HG02678 (cell line): Measurements from ENCODE around the gene GPX2.

ENCODE experiments used
- ATAC-seq: cut with Tn5 transposase; IDR thresholded peaks from one replicate; pipeline ENCODE4 v1.9.1; 2021; ENCODE audit warnings: mild to moderate bottlenecking, moderate library complexity; ENCODE audit not compliant: unreplicated experiment

The GPX2 gene

DNA sequence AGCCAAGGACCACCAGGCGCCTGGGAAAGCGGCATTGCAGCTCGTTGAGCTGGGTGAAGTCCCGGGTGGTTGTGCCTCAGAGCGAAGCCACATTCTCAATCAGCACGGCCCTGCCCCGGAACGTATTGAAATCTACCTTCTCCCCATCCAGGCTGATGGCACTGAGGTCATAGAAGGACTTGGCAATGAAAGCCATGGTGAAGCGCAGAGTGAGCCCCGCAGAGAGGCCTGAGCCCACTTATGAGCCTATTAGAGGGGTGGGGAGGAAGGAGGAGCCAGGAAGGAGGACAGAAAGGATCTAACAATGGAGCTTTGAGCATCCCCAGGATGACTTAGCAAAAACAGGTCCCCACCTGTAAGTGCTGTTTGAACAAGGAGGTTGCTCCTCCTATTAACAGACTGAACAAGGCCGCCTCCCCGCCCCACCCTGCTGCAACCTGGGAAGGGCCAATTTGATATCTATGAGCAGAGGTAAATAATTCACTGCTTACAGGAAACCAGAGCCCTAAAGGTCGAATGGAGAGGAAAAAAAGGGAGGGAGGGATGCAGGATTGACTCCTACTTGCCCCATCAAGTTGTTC lies at the start of gene GPX2:
GPX2 (minus strand) TSS at position 215 of the 581 bp plus-strand sequence; CDS start at position 196, 19 bp downstream.
- ATAC-seq = no peak

DNA sequence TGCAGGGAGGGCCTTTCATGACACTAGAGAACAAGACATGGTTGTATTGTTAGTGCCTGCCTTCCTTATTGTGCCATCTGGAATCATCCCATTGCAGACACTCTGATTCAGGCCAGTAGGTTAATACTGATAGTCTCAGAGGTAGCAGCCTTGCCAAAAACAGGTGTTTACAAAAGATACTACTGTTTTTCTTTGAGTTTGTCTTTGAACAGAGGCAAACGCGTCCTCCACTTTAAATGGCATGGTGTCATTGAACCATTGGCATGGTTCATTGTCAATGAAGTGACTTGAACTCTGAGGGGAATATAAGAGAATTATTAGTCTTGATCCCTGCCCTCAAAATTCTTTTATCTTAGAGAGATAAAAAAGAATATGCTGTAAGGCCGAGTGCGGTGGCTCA lies 48.4 kb upstream of the GPX2 start:
- no peak for ATAC-seq

DNA sequence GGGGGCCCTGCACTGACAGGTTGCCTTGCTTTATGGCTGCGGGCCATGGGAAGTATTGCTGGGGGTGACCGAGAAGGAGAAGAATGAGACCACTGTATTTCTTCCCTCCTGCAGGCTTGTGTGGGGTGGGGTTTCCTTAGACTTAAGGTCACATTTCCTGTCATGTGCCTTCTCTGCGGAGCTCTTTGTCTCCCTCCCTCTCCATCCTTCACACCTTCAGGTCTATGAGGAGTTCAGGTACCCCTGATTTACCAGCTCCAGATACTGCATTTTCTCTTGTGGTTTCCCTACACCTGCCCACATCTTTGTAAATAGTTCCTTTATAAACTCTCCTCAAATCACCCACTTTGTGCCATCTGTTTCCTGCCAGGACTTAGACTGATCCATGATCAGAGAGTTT lies 47.8 kb upstream of the GPX2 start:
- no peak for ATAC-seq

DNA sequence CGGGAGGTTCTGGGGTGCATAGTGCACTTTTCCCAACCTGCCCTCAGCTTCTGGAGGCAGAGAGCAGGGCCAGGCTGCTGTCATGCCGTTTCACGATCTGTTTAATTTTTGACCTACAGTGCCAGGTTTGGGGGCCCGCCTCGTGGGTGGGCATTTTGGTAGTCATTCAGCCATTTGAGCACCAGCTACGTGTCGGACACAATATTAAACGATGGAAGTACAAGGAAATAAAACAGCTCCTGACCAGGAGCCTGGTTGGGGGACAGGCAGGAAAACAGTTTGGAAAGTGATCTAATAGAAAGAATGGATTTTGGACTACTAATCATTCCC lies 44.9 kb upstream of the GPX2 start:
- no peak for ATAC-seq

DNA sequence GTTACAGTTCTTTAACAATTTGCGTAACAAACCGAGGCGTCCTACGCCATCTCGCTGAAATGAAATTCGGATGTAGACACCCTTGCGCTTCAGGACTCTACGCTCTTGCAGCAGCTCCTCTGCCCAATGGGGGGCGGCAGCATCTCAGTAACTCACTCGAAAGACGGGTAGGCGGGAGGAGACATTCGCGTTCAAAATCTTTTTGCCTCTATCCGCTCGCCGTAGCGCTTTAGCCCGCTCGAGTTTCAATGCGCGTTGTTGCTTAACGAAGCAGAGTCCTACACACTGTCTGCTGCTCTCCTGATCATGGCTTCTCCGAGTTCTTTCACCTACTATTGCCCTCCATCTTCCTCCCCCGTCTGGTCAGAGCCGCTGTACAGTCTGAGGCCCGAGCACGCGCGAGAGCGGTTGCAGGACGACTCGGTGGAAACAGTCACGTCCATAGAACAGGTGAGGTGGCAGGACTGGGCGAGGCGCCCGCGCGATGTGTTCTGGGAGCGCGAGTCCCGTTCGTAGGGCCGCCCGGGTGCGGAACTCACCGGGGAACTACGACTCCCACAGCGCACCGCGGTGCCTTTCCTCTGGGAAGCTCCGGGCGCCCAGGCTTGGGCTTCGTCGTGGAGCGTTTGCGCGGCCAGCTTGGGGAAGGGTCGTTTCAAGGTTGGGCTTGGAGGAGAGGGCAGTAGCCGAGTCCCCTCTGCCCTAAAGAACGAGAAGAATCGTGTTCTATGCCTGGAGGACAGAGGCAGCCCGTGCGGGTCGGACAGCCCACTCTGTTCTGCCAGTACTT lies 44.3 kb upstream of the GPX2 start, which contains the start of gene FNTB:
FNTB (plus strand) TSS at position 248 of the 790 bp plus-strand sequence; CDS start at position 307, 59 bp downstream.
- peak; percentile 94 for ATAC-seq

DNA sequence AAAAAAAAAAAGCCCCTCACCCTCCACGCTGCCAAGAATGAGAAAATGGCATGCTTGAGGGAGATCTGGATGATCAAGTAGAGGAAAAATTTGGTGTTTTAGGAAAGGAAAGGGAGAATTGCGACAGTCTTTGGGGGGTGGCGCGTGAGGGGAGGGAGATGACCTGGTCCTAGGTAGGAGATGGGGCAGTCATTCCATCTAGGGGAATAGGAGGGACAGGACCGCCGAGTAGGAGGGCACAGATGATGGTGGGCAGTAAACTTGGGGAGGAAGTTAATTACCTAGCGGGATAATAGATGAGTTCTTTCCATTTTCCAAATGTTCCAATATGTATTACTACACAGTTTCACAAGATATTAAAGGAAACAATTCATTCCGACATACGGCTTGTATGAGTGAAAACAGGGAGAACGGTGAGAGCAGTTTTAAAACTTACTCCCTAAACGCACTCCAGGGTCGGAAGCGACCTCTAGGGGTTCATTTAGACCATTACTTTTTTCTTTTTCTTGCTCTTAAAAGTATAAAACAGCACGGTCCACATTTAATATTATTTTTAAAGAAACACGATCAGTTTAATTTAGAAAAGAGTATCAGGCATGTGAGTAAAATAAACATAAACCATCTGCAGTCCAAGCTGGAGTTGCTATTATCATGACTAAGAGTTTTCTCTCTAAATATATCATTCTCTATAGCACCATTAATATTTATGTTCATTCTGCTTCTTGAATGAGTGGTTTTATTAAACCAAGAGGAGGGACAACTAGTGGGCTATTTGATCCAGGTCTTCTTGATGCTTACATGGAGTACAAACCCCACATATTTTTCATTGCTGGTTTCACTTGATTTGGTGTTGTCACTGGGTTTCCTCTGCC lies 41.1 kb upstream of the GPX2 start:
- no peak for ATAC-seq

DNA sequence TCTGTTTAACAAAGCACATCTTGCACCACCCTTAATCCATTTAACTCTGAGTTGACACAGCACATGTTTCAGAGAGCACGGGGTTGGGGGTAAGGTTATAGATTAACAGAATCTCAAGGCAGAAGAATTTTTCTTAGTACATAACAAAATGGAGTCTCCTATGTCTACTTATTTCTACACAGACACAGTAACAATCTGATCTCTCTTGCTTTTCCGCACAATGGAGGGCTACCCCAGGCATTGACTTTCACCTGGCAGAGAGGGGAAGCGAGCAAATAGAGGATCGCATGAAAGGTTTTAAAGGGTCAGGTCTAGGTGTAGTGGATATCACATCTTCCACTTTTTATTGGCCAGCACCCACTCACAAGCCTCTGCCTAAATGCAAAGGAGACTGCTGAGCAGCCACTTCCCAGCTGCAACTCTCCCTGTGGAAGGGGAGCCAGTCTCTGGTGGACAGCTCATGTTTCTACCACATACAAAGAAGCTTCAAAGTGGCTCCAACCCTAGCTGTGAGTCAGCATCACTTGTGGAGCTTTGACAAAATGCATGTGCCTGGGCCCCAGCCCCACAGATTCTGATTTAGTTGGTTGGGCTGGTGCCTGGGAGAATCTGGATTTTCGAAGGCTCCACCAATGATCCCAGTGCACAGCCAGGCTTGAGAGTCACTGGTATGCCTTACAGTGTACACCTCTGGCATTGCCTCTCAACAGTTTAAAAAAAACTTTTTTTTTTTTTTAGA lies 37.0 kb upstream of the GPX2 start:
- no peak for ATAC-seq

DNA sequence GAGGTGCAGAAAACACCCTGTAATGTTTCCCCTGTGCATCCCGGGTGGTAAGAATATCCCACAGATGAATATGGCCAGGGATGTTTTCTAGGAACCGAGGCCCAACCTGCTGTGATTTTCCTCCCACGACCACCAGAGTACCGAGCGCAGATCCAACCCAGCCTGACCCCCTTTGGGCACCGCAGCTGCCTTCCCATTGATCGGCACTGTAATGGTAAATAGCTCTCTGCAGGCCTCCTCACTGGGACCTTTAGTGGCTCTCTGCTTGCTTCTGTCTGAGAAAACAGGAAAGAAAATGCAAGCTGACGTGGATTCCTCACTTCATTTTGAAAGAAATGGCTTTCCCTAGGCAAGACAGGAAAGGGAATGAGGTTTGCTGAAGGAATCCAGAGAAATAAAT lies 32.0 kb upstream of the GPX2 start:
- no peak for ATAC-seq

DNA sequence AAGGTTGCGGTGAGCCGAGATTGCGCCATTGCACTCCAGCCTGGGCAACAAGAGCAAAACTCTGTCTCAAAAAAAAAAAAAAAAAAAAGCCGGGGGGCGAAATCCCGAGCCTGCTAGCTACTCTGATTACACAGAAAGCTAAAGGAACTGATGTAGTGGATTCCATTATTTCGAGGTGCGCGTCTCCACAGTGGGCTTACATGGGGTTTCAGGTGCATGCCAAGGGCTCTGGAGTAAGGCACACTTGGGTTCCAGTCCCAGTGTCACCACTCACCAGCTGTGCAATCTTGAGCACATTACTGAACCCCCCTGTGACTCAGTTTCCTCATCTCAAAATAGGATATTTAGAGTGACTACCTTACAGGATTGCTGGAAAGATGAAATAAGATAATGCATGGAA lies 31.3 kb upstream of the GPX2 start:
- no peak for ATAC-seq

DNA sequence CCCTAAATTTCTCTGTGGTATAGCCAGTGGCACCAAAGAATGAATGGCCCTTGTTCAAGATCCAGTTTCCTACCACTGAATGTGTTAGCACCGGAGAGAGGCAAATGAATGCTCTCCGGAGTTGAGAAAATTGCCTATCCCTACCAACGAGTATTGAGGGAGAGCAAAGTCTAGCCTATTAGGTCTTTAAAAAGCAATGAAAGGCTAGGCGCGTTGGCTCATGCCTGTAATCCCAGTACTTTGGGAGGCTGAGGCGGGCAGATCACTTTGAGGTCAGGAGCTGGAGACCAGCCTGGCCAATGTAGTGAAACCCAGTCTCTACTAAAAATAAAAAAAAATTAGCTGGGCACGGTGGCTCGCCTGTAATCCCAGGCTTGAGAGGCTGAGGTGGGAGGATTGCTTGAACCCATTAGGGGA lies 30.5 kb upstream of the GPX2 start:
- no peak for ATAC-seq

DNA sequence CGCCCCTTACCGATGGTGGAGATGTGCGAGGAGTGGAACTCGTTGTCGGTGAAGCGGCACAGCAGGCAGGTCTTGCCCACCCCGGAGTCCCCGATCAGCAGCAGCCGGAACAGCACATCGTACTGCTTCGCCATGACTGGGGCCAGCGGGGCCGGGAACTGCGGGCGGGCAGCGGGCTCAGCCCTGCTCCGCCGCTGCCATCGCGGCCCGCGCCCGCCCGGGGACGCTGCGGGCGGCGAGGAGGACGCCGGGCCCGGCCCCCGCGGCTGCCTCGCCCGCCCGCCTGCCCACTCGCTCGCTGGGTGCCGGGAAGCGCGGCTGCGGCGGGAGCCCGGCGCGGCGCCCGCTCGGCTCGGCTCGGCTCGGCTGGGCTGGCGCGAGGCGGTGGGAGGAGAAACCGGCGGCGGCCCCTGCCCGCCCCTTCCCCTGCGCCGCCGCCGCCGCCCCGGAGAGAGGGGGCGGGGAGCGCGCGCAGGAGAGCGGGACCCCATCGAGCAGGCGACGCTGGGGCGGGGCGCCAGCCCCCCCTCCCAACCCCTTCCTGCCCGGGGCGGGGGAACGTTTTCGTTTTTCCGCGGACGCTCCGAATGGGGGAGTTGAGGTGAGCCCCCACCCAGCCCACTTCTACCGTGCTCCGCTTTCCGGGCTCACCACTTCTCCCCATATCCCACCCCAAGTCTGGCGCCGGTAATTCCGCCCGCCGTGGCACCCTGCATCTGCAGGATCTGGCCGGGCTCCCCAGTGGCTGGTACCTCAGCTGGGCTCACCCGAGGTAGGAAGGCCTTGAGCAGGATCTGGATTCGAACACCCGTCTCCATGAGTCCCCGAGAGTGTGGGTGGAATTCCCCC lies 29.6 kb upstream of the GPX2 start, which contains the start of gene RAB15:
RAB15 (minus strand) TSS at position 394 of the 849 bp plus-strand sequence; CDS start at position 134, 260 bp downstream.
- ATAC-seq = no peak

DNA sequence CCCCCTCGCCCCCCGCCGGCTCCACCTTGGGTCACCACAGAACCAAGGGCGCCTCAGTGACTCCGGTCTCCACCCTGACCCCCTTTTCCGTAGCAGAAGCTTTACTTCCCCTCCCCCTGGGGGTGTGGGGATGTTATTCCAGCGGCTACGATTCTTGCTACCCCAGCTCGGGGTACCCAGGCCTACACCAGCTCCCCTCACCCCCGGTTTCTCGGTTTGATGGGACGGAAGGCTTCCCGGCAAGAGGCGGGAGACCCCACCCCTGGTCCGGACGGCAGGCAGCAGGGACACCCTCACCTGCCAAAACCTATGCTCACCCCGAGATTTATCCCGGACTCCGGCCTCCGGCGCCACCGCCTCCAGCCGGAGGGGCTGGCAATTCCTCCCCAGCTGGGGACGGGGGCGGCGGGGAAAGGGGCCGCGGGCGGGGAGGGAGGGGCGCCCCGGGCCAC lies 29.0 kb upstream of the GPX2 start:
- no peak for ATAC-seq

DNA sequence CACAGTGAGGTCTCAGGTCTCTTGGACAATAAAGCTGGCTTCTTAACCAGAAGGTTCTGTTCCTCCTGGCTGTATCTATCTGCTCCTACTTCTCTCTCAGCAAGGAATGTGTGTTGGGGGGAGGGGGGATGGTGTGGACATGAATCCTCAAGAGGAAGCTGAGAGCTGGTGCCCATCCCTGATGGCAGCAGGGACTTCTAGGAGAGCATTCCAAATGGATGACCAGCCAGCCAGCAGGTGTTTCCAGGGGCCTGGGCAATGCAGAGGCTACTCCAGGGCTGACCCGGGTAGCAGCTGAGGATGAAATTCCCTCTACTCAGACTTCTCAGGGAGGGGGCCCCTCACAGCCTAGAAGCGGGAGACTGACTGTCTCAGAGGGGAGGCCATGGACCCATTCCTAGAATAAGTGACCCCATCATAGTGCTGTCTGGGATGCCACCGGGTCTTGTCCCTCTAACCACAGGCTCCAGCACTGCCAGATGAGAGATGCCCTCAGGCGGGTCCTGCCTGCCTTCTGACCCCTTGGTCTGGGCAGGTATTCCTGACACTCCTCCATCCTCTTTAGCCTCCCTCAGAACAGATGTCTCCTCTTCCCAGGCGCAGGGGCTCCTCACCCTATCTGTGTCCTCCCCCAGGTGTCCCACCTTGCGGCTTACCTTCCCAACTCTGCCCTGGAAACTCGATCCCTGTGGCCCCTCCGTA lies 28.4 kb upstream of the GPX2 start:
- ATAC-seq = no peak

DNA sequence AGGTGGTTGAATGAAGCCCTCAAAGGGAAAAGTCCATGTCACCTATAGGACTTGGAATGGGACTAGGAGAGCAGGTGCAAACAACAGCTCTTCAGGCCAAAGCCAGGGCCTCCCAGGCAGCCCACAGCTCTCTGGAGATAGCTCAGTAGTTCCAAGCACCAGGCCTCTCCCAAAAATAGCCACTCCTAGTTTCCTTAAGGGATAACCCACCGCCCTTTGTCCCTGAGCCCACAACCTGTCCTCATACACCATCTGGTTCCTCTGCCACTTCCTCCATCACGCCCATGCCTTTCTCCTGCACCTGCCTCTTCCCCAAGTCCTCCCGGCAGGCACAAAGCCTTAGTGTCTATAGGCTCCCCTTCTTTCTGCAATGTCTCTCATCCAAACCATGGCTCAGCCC lies 27.5 kb upstream of the GPX2 start:
- ATAC-seq = no peak

DNA sequence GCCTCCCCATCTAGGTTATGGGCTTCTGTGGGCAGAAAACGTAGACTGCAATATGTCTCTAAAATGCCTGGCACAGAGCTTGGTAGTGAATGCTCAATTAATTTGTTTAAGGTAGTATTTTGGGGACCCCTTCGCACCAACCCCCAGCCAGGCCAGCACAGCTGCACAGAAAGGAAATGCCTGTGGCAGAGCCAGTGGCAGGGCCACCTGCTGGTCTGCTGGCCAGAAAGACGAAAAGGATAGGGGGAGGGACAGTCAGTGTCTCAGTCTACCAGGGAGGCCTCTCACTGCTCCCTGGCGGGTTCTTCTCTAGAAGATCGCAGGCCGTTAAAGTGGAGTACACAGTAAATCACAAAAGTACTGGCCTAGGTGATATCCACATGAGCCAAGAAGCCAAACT lies 26.1 kb upstream of the GPX2 start:
- no peak for ATAC-seq

DNA sequence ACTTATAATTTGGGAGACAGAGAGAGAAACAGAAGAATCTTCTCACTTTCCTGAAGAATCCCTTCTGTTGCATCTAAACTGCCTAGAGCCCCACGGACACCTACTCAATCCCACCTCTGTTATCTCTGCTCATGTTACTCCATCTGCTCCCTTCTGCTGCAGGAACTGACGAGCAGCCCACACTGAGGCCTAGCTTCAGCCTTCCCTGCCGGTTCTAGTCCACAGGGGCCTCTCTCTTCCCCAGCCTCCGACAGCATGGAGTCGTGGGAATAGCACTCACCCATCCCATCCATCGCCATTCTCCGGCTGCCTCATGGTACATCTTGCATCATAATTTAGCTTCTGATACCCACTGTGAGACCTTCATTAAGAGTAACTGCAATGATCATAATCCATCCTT lies 25.6 kb upstream of the GPX2 start:
- no peak for ATAC-seq

DNA sequence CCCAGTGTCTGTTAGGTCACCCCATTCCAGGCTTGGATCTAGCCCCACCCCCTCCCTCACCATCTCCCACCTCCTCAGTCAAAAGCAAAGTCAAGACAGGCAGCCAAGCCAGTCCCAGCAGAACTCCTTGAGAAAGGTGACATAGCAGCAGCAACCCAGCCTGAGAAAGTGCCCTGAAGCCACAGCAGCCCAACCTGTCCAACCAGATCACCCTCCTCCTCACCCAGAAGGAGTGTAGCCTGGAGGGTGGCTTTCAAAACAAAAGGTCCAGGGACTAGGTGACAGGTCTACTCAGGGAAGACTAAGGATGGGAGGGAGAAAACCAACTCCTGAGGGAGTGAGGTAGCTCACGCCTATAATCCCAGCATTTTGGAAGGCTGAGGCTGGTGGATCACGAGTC lies 24.4 kb upstream of the GPX2 start:
- no peak for ATAC-seq

DNA sequence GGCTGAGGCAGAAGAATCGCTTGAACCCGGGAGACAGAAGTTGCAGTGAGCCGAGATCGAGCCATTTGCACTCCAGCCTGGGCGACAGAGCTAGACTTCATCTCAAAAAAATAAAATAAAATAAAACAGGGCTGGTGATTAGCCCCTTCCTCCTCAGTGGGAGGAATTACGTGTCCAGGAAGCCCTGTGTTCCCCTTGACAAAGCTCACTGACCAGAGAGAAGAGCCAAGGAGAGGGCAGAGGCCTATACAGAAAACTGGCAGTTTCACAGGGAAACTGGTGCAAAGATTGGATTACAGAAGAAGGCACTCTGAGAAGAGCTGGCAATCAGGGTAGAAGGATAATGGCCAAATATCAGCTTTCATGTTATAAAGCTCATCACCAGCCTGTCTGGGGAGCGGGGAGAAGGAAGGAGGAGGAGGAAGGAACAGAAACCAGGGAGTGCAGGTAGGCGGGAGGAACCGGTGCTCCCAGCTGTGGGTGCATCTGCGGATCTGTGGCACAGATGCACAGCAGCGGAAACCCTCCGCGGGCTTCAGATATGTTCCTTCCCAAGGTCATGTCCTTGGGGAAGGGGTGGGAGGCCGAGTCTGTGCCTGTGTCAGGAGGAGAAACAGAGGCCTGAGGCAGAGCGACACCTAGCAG lies 22.9 kb upstream of the GPX2 start:
- ATAC-seq = no peak

DNA sequence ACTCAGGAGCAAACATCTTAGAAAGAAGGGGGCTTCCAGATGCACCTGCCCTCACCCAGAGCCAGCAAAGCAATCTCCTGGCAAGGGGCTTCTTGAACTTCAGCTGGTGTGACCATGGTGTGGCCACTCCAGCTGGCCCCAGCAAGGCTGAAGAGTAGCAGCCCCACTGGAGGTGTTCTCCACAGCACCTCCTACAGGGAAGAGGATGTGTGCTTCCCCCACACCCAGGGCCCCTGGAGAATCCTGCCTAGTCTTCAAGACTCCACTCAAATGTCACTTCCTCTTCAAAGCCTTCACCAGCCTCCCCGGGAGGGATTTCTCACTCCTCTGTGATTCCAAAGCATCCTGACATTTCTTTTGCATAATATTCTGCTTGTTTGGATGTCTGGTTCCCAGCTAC lies 21.1 kb upstream of the GPX2 start:
- ATAC-seq = no peak
